ENCODE measurements around the gene FOXO6.

DNA sequence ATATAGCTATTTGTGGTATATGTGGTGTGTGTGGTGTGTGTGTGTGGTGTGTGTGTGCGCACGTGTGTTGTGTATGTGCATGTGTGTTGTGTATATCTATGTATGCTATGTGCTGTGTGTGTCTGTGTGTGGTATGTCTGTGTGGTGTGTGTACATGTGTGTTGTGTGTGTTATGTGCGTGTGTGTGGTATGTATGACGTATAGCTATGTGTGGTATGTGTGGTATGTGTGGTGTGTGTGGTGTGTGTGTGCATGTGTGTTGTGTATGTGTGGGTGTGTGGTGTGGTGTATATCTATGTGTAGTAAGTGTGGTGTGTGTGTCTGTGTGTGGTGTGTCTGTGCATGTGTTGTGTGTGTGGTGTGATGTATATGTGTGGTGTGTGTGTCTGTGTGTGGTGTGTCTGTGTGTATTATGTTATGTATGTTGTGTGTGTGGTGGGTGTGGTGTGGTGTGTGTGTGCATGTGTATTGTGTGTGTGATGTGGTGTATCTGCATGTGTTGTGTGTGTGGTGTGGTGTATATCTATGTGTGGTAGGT lies 63.4 kb downstream of the FOXO6 start:
- TF ChIP-seq, protein P1, sequence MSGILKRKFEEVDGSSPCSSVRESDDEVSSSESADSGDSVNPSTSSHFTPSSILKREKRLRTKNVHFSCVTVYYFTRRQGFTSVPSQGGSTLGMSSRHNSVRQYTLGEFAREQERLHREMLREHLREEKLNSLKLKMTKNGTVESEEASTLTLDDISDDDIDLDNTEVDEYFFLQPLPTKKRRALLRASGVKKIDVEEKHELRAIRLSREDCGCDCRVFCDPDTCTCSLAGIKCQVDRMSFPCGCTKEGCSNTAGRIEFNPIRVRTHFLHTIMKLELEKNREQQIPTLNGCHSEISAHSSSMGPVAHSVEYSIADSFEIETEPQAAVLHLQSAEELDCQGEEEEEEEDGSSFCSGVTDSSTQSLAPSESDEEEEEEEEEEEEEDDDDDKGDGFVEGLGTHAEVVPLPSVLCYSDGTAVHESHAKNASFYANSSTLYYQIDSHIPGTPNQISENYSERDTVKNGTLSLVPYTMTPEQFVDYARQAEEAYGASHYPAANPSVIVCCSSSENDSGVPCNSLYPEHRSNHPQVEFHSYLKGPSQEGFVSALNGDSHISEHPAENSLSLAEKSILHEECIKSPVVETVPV (CRISPR knock-in tag; IDR thresholded peaks at IDR 0.05): no peak
- TF ChIP-seq, protein P2, sequence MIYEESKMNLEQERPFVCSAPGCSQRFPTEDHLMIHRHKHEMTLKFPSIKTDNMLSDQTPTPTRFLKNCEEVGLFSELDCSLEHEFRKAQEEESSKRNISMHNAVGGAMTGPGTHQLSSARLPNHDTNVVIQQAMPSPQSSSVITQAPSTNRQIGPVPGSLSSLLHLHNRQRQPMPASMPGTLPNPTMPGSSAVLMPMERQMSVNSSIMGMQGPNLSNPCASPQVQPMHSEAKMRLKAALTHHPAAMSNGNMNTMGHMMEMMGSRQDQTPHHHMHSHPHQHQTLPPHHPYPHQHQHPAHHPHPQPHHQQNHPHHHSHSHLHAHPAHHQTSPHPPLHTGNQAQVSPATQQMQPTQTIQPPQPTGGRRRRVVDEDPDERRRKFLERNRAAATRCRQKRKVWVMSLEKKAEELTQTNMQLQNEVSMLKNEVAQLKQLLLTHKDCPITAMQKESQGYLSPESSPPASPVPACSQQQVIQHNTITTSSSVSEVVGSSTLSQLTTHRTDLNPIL (CRISPR knock-in tag; IDR thresholded peaks at IDR 0.05; ENCODE audit: low read depth): no peak
- TF ChIP-seq ZFP30 (CRISPR knock-in tag; IDR thresholded peaks at IDR 0.05) (no peak), ARNTL (CRISPR knock-in tag; IDR thresholded peaks at IDR 0.05; ENCODE audit: borderline replicate concordance, low read depth) (no peak), BACH2 (CRISPR knock-in tag; IDR thresholded peaks at IDR 0.05; ENCODE audit: borderline replicate concordance) (no peak), ISL1 (CRISPR knock-in tag; IDR thresholded peaks at IDR 0.05) (no peak)
